CD4-positive, alpha-beta T cell treated with Interleukin-21 for 1 hour (primary cell): Measurements from ENCODE around the gene DPYSL3.
"Not testable (repeated sequence)": the region's sequence is repeated elsewhere in the genome, so short reads cannot be mapped to it uniquely, and the experiment has no call there.

Source experiments
- DNase-seq: peaks from one replicate; pipeline ENCODE4 v3.0.0-alpha.2; 2020

The DPYSL3 gene

DNA sequence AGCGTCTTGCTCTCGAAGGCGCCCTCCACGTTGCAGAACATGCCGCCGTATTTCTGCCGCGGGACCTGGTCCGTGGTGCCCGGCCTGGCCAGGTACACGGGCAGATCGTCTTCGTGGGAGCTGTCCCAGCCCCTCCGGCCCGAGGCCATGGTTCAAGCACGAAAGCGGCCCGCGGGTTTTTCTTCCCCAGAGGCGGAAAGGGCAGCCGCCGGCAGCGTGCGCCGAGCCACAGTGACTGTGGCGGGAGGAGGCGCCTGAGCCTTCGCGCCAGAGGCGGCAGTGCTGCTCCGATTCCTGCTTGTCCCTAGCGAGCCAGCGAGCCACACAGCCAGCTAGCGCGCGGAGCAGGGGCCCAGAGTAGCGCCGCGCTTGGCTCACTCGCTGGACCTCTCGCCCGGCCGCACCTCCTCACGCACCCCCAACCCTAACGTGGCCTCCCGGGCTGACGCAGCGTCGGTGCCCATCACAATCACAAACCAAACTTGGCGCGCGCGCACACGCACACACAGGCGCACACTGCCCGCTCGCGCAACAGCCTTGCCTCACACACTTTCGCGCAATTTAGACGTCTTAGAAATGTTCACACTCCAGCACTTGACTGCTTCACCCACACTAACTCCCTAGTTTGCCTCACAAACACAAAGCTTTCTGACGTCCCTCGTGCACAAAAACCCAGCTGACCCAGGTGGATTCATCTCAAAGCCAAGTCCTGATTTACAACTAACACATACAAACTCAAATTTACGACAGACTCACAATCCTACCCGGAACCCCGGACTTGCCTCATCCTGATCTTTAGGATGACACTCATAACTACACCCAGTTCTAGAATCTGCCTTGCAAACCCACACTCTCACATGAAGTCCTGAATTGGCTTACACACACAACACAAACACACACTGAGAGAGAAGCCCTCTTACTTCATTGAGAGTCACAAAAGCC is at the start of gene DPYSL3:
TSS of gene DPYSL3 (minus strand) at position 359 of the 942 bp plus-strand sequence. CDS start at position 149, 210 bp downstream.
- DNase-seq = no peak

DNA sequence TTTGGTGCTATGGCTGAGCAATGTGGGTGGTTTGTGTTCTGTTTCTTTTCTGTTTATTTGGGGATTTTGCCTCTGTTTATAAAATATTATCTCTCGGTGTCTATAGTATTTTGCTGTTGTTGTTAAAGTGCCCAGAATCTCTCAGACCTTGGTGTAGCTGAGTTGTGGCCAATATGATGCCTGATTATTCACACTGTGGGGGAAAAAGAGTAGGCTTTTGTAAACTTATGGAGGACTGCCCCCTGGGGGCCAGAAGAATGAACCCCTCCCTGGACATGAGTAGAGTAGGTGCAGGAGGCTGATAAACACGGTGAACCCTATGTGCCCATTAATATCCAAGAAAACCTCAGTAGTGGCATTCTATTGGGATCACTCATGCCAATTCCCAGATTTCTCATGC is 49.0 kb upstream of the DPYSL3 start:
- DNase-seq = no peak

DNA sequence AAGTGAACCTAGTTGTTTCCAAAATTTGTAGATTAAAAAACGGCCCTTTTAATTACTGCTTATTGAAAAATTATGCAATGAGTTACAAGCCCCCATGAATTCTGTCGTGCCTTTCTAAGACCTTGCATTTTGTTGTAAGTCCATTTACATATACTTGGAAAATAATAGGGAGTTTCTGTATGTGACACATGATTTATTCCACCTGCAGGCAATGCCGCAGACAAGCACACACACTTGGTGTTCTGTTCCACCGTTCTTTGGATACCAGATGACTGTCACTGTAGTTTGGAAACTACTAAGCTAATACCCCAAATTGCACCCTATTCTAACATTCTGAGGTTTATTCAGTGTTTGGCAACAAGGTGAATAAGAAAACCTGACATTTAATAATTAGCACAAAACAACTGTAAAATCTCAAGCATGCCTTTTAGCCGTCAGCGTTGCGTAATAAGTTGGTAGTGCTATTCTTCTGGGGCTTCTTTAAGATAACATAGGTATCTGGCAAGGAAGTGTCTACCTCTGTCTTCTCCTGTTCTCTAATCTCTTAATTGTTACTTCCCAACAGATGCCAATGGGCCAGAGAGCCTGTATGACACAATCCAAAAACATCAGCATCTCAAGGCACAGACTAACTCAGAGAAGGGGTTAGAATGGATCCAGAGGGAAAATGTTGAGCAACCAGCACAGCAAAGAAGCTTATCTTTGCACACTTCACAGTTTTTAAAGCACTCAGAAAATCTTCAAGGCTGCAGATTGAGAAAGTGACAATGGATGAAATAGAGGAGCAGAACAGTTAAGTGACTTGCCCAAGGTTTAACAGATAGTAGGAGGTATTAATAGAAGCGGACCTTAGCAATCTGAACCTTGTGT is 48.2 kb upstream of the DPYSL3 start:
- DNase-seq = no peak

DNA sequence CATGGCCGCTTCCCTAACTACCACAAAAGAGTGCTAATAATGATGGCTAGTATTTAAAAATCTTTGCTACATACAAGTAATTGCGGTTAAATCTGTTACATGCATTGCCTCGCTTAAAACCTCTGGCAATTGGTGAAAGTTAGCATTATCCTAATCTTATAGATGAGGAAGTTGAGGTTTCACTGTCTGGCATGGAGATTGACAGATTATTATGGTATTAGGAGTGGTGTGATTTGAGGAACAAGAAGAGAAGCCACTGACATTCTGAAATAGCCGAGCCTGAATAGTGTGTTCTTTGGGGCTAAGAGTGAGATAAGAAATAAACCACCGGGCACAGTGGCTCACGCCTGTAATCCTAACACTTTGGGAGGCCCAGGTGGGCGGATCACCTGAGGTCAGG is 45.3 kb upstream of the DPYSL3 start:
- DNase-seq = no peak

DNA sequence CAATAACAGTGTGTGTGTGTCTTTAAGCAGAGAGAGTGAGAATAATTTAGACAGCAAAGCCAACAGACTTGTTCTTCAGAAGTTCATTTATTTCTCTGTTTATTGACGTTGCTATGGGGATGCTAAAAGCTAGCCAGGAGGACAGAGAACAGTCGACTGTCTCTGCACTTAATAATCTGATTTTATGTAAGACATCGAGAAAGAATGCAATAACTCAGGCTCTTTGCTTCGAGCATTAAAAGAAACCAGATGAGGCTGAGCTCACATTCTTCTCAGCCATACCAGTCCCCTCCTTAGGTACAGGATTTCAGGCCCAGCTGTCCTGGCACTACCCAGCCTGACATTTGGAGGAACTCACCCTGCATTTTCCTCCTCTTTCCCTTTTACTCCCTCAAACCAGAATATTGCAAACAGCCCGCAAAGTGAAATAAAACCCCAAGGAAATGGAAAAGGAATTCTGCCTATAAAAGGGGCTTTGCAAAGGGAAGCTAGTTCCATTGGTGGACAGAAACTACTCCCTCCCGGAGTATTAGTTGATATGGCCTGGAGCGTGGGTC is 44.5 kb upstream of the DPYSL3 start:
- DNase-seq = no peak

DNA sequence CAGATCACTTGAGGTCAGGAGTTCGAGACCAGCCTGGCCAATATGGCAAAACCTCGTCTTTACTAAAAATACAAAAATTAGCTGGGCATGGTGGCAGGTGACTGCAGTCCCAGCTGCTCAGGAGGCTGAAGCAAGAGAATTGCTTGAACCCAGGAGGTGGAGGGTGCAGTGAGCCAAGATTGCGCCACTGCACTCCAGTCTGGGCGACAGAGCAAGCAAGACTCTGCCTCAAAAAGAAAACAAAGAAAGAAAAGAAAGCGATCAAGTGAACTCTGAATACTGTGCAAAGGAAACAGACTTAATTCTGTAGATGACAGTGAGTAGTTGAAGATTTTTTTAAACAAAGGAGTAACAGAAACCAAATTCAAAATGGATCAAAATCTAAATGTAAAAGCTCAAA is 43.9 kb upstream of the DPYSL3 start:
- not testable (repeated sequence) for DNase-seq

DNA sequence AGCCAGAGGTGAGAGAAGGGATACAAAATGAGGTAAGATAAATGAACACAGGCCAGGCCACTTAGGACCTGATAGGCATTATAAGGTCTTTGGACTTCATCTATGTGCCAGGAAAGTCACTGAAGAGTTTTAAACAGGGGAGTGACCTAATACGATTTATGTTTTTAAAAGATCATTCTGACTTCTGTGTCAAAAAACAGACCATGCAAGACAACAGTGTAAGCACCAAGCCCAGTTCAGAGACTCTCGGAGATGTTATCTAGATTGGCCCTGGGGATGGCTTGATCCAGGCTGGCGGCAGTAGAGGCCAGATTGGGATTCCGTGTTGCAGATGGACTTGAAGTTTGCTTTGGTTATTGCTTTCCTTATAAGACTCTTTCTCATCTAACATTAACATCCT is 43.0 kb upstream of the DPYSL3 start:
- DNase-seq = no peak

DNA sequence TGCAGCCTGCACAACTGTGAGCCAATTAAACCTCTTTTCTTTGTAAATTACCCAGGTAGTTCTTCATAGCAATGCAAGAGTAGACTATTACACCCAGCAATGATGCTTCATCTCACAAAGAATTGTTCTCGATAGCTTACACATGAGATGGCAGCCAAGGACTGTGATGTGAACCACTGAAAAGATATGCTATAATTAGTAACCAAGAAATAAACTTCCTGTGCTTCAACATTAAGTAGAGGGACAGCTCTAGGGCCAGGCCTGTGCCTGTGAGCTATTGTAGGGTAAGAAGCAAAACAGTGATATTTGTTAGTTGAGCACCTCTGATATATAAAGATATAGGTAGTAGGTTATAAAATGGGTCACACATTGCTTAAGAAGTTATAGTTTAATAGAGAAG is 41.8 kb upstream of the DPYSL3 start:
- no peak for DNase-seq

DNA sequence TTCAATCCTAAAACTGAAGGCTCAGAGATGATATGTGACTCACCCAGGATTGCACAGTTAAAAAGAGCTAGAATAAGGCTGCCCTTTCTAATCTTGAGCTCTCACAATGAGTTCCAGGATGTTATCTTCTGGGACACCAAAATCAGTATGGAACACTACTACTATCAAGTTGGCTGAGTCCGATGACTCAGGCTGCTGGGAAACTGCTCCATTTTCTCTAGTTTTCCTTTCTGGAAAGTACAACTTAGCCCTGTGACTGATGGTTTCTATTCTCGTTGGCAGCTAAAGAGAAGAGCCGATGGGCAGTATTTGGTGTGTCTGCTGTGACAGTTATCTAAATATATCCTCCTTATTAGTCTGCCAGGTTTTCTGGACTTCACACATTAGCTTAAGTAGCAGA is 37.9 kb upstream of the DPYSL3 start:
- no peak for DNase-seq

DNA sequence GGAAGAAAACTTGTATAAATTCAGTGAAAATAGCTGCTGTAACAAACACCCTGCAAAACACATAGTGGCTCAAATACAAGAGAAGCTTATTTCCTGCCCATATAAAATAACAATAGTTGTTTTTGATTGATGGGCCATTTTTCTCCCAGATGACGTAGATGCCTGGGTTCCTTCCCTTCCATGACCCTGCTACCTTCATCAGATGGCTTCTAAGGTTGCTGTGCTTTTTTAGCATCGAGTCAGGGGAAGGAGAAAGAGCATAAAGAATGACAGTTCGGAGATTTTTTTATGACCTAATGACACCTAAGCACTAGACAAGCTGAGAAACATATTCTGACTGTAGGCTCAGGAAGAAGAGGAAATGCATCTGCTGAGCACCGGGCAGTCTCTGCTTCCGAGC is 34.7 kb upstream of the DPYSL3 start:
- no peak for DNase-seq

DNA sequence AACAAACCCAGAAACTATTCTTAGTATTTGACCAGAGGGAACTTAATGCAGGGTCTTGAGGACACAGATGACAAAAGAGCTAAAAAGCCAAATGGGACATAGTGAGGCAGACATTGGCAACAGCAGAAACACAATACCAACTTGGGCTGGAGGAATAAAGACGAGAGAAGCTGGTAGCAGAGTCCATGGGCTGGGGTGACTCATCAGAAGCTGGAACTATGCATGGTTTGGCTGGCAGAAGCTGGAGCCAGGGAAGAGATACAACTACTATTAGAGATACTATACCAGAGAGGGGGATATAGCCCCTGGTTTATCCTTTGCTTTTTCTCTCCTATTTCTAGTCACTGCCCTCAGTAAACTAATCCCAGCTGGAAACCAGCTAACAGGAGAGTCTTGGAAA is 29.2 kb upstream of the DPYSL3 start:
- no peak for DNase-seq

DNA sequence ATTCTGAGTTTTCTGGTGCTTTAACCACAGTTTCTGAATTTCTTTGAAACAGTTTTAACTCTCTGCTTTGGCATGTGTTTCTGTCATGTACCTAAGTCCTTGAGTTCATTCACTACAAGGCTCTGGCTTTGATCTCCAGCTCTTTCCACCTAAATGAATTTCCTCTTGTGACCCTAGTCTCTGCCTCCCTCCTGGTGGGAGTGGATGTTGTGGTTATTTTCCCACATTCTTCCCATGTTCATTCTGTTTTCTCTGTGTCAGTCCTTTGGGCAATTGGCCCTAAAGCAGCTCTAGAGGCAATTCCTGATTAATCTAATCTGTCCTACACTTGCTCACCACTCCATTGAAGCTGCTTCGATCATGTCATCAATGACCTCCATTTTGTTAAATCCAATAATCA is 28.4 kb upstream of the DPYSL3 start:
- no peak for DNase-seq

DNA sequence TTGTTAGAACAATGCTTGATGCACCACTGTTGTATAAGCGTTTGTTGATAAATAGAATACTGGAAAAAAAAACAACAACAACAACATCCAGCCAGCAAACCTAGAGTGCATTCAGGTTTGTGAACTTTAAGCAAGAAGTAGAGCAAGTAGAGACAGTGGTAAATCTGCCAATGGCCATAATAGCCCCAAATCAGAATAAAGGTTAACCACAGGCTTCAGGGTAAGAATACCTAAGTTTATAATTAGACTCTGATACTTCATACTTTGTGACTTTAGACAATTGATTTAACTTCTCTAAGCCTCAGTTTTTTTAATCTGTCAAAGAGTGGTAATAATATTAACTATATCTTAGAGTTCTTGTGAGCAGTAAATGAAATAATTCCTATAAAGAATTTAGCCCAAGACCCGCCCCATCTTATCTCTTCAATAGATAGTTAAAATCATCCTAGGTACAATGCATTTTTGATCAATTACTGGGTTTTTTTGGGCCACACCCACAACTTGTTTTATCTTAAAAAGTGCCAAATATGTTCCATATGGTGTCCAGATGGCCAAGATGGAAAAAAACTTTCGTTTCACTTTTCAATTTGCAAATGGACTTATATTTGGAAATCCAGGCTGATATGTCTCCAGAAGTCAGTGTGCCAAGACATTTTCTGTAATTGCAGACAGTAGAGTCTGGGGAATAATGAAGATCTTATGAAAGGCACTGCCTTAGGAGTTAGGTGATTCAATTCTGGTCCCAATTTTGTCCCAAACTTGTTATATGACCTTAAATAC is 24.5 kb upstream of the DPYSL3 start:
- DNase-seq = no peak

DNA sequence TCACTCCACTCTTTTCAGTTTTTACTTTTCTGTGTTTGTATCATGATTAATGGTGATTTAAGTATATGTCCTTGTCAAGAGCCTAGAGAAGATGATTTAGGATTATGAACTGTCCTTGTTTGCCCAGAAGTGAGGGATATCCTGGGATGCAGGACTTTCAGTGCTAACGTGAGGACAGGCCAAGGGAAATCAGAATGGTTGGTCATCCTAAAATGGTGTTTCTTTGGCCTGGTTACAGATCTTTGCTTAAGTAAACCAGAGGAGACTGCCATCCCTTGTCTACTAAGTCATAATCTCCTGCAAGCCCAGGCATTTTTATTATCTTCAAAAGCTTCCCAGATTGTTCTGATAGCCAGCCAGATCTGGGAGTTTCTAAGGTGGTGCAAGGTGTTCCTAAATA is 22.3 kb upstream of the DPYSL3 start:
- no peak for DNase-seq

DNA sequence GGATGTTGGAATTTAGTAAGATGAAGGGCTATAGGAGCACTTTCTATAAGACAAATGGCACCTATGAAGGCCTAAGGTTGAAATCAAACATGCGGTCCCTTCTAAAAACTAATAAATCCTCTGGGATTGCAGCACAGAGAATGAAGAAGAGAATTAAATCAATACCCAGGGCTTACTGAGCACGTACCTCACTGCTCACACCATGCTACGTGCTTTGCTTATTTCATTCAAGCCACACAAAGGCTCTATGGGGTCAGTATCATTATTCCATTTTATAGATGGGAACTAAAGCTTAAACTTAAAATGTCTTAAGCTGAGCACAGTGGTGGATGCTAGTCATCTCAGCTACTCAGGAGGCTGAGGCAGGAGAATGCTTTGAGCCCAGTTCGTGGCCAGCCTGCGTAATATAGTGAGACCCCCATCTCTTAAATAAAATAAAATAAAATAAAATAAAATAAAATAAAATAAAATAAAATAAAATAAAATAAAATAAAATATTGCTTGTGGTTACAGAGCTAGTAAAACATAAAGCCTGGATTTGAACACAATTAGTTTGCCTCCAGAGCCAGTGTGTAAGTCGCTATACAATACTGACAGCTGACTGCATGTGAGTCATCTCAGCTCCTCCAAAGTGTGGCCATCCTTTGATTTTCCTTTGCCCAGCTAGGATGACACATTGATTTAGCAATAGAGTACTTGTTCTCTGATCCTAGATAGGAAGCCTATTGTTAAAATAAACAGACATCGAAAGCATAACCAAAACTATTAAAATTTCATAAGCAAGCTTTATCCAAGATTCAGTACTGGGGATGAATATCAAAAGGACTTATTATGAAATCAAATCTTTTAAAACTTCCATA is 20.9 kb upstream of the DPYSL3 start:
- no peak for DNase-seq

DNA sequence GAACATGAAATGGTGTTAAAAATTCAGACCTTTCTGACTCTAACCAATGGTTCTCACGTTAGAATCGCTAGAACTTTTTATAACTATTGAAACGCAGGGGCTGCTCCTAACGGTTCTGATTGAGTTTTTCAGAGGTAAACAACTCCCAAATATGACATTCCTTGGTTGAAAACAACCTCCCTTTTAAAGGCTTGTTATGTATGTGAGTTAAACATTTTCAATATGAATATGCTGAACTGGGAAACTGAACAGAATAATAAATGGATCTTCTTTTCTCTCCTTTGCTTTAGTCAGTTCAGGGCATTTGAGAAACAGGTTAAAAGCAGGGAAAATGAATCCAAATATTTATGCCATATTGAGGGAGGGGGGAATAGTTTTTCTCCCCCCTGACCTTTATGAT is 13.2 kb upstream of the DPYSL3 start:
- DNase-seq = no peak

DNA sequence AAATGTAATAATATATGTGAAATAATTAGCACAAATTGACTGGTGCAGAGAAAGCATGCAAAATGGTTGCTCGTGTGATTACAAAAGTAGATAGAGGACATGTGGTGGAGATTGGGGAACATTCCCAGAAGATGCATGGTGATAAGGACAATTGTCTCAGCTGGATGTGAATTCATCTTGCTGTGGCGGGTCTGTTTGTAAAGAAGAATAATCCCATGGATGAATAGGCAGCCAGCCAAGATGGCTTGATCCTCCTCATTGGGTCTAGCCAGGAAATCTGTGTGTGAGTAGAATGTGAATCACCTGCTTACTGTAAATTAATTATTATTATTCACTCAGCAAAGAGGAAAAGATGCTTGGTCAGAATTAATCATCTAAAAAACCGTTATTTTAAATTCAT is 12.6 kb upstream of the DPYSL3 start:
- DNase-seq = no peak

DNA sequence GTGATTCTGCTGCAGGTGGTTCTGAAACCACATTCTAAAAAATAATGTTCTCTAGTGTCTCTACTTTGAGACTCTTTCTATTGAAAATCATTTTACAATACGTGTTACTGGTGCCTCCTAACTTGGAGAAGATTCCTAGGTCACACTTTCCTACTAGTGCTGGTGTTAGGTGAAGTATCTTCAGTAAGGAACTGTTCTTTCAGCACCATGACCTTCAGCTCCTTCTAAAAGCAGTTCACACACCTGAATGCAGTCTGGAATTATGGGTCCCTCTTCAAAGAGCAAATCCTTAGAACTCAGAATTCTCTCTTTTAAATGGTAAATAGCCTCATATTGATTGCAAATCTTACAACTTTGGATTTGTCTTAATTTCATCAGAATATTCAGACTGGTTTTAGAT is 10.6 kb upstream of the DPYSL3 start:
- DNase-seq = no peak

DNA sequence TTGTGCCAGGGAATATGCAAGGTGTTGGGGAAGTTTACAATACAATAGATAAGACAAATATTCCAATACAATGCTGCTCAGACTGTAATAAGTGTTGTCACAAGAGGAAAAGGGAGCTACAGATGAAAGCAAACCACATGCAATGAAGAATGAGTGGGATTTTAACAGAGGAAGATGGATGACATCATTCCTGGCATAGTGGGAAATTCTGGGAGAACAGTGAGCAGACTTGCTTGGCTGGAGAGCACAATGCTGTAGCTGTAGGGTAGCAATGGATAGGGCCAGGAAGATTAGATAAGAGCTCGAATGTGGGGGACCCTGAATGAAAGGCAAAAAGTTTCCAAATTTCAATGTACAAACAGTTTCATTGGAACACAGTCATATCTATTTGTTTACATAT is 9.5 kb upstream of the DPYSL3 start:
- DNase-seq = no peak

DNA sequence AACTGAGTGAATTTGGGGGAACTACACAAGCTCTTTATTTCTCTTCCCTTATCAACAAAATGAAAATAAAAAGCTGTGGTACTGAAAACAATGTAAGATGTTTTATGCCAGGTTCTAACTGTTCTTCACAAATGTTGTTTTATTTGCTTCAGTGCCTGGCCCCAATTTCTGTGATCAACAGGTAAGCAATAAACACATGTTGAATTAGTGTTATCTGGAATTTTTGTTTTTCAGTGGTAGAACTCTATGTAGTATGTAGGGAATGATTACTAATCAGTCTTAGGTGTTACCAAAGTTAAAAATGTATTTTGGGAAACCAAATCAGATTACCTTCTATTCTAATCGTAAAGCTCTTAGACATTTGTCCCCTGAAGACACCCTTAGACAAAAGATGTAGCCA is 7.5 kb upstream of the DPYSL3 start:
- no peak for DNase-seq

DNA sequence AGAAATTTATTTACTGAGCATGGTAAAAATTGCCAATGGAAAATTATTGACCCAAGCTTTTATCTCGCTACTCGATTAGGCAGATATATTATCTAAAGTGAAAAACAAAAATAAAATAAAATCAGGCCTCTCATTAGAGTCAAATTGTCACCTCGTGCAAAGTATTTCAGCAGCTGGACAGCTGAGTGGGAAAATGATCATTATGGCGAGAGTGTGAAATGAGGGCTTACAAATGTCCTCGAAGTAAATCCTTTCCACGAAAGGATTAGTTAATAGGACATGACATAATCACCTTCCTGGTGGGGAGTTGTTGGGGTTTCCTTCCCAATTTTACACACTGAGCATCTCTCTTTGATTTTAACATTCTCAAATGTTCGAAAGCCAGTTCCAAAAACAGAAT is 5.4 kb upstream of the DPYSL3 start:
- DNase-seq = no peak
